Activated T-helper 1 cell treated with Interleukin-2 at 50 U/mL for 16 hours (primary cell): ENCODE data around the gene ENKUR.

Experiments
- DNase-seq: peaks from one replicate; pipeline ENCODE4 v3.0.0-alpha.2; 2020; ENCODE audit warnings: low read depth

The ENKUR gene

DNA sequence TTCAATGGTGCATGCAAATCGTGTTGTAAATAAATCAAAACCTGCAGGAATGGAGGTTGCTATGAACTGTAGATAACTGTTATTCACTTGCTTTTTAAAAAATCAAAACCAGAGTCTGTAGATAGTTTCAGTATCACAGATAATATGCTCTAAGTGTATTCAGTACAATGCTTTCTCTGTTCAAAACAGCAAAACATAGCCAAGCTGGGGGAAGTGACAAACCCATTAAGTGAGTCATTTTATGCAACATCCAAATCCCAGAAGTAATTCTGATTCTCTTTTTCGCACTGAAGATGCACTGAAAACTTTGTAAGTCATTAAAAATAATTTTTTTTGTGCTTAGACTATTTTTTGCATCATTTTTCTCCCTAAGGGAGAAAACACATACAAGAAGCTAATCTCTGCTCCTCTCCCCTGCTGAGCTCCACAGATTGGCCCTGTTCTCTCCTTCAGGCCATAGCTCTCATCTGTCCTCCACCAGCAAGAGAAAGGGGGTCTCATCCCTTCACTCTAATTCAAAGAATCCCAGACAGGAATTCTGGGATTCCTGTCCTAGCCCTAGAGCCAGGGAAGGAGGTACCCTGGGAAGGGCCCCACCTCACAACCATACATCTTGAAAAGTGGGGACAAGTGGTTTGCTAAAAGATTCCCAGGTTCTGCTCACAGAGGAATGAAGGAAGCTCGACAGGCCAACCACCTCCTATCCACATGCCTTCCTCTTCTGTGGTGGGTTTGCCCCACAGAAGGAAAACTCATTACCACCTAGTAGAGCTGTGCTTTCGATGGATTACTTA lies 68.5 kb downstream of the ENKUR start:
- DNase-seq = no peak

DNA sequence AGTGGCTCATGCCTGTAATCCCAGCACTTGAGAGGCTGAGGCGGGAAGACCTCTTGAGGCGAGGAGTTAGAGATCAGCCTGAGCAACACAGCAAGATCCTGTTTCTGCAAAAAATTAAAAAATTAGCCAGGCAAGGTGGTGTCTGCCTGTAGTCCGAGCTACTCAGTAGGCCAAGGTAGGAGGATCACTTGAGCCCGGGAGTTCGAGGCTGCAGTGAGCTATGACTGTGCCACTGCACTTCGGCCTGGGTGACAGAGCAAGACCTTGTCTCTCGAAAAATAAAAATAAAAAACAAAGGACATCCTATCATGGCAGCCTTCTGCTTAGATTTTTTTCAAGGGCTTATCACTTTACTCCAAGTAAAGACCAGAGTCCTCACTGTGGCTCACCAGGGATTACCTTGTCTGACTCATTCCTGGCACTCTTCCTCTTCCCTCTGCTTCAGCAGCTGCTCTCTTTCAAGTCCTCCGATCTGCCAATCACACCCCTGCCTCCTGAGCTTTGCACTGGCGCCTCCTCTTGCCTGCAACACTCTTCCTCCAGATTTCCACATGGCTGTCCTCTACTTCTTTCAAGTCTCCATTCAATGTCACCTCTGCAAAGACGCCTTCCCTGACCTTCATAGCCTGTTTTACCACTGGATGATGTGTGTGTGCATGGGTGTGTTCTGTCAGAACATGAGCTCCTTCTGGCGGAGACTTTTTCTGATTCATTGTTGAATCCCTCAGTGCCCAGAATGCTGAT lies 71.3 kb downstream of the ENKUR start:
- no peak for DNase-seq

DNA sequence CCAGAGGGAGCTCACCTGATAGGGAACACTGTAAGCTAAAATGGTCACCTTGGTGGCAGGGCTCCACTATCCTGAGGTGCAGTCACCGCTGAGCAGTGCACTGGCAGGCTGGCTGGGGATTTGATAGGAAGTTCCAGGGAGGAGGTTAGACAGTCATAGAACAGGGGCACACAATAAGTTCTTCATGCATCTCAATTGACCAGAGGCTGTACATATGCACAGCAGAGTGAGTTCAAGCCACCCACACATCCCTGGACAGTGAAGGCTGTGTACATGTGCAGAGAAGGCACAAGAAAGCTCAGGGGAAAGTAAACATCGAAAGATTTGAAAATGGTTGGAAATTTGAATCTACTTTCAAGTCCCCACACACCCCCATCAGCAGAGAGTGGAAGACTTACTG lies 77.4 kb downstream of the ENKUR start:
- DNase-seq = no peak

DNA sequence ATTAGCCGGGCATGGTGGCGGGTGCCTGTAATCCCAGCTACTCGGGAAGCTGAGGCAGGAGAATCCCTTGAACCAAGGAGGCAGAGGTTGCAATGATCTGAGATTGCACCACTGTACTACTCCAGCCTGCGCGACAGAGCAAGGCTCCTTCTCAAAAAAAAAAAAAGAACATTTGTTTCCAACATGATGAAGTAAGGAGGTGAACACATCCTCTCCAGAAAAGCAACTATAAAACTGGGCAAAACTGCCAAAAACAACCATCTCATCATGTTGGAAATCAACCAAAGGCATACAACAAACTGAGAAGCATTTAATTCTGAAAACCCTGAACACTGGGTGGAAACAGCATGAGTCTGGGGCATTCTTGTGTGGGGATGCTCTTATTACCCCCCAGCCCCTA lies 77.9 kb downstream of the ENKUR start:
- no peak for DNase-seq

DNA sequence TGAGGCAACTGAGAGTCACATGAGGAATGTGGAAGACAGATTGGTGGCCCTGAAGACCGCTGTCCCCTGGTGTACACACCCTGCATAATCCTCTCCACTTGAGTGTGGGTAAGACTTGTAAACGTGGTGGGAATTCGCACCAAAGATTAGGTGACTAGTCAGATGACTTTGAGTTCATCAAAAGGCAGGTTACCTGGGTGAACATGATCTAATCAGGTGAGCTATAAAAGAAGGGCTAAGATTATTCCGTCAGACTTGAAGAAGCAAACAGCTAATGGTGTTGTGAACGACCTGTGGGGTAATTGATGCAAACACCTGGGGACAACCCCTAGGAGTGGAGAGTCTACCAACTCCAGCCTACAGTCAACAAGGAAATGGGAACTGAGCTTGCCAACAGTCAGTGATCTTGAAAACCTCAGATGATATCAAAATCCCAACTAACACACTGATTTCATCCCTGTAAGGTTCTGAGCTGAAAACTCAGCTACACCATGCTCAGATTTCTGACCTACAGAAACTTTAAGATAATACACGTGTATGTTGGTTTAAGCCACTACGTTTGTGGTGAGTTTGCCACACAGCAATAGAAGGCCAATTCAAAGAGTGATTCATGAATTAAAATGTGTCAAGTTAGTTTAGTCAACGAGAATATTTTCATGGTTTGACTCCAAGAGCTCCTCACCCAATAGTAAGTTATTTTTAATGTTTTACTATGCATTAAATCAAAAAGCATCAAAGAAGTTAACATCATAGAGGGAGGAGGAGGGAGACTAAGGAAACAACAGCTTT lies 80.3 kb downstream of the ENKUR start:
- no peak for DNase-seq
